Measurements from ENCODE around the gene CHN2.

DNA sequence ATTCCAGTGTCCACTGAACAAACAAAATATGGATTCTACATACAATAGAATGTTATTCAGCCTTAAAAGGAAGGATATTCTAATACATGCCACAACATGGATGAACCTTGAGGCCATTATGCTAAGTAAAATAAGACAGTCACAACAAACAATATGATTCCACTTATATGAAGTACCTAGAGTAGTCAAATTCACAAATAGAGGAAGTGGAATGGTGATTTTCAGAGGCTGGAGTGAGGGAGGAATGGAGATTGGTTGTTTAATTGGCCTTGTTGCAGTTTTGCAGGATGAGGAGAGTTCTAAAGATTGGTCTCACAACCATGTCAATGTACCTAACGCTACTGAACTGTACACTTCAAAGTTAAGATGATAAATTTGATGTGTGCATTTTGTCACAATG is 119.6 kb downstream of the CHN2 start:
- TF ChIP-seq RNF2 (IDR thresholded peaks at IDR 0.05; ENCODE audit: borderline replicate concordance, low read depth): no peak
- TF ChIP-seq, protein P1, sequence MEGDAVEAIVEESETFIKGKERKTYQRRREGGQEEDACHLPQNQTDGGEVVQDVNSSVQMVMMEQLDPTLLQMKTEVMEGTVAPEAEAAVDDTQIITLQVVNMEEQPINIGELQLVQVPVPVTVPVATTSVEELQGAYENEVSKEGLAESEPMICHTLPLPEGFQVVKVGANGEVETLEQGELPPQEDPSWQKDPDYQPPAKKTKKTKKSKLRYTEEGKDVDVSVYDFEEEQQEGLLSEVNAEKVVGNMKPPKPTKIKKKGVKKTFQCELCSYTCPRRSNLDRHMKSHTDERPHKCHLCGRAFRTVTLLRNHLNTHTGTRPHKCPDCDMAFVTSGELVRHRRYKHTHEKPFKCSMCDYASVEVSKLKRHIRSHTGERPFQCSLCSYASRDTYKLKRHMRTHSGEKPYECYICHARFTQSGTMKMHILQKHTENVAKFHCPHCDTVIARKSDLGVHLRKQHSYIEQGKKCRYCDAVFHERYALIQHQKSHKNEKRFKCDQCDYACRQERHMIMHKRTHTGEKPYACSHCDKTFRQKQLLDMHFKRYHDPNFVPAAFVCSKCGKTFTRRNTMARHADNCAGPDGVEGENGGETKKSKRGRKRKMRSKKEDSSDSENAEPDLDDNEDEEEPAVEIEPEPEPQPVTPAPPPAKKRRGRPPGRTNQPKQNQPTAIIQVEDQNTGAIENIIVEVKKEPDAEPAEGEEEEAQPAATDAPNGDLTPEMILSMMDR (IDR thresholded peaks at IDR 0.05): no peak
- no peak for TF ChIP-seq POLR2A (IDR thresholded peaks at IDR 0.05; ENCODE audit: low read length)
- TF ChIP-seq BCL3 (IDR thresholded peaks at IDR 0.05): no peak
- no peak for TF ChIP-seq ZFP36 (IDR thresholded peaks at IDR 0.05; ENCODE audit: borderline replicate concordance, partially characterized antibody)
- no peak for TF ChIP-seq MAFK (IDR thresholded peaks at IDR 0.05; ENCODE audit: partially characterized antibody)
- no peak for TF ChIP-seq RAD21 (conservative IDR thresholded peaks at IDR 0.05 in 1 of 2, IDR thresholded peaks at IDR 0.05 in 1 of 2)
- no peak for TF ChIP-seq BHLHE40 (IDR thresholded peaks at IDR 0.05; ENCODE audit: low read depth, low read length)
- TF ChIP-seq SREBF2 (IDR thresholded peaks at IDR 0.05): no peak
- TF ChIP-seq ESRRA (IDR thresholded peaks at IDR 0.05; ENCODE audit: borderline replicate concordance, low read length): no peak
- TF ChIP-seq RFX5 (IDR thresholded peaks at IDR 0.05): no peak
- no peak for TF ChIP-seq ZSCAN20 (CRISPR knock-in tag; IDR thresholded peaks at IDR 0.05)
- TF ChIP-seq JUNB (IDR thresholded peaks at IDR 0.05): no peak
- TF ChIP-seq EHMT2 (IDR thresholded peaks at IDR 0.05; ENCODE audit: low read depth): no peak

Data from A549 (cell line).